Naive thymus-derived CD4-positive, alpha-beta T cell (primary cell): ENCODE results near the gene TMEM116. TPM values are rescaled to one million over a fixed set of nuclear protein-coding genes. Genes with fewer than 3 reads are reported as not detected.
"Not testable (repeated sequence)": the region's sequence is repeated elsewhere in the genome, so short reads cannot be mapped to it uniquely, and the experiment has no call there.

ENCODE experiments used
- ATAC-seq: fragments of 150-1000 bp; cut with Tn5 transposase; 2 replicates; pipeline ENCODE4 v1.10.0; 2021; ENCODE audit warnings: mild to moderate bottlenecking, moderate library complexity
- CTCF ChIA-PET: fragments of 350-600 bp; sonication (Branson Sonifier 250); formaldehyde crosslinking; loops from one replicate; lab custom pipeline; 2021; ENCODE audit warnings: antibody characterized with exemption; lab: Charles Lee
- POLR2A ChIA-PET: fragments of 350-600 bp; sonication (Branson Sonifier 250); formaldehyde crosslinking; loops from one replicate; lab custom pipeline; 2021; ENCODE audit warnings: antibody characterized with exemption, inconsistent platforms; lab: Charles Lee
- DNase-seq, 9 donors: peaks; one replicate each; pipeline versions ENCODE4 v3.0.0 to v3.0.0-alpha.2; 2020 to 2022; ENCODE audit warnings: mixed read lengths in 1 of 9
- H3K27ac ChIP-seq: one replicate; pipeline ENCODE4 v1.7.0; 2013; ENCODE audit warnings: mild to moderate bottlenecking, low read depth, low read length, moderate library complexity
- H3K27me3 ChIP-seq, 2 donors: one replicate each; pipeline ENCODE4 v1.7.0; 2013; ENCODE audit warnings: low read length in 2 of 2, mild to moderate bottlenecking in 2 of 2, moderate library complexity in 2 of 2; ENCODE audit not compliant: control insufficient read depth in 2 of 2, insufficient read depth in 2 of 2
- H3K36me3 ChIP-seq, 3 experiments: 1 replicate in 2 of 3; 2 replicates in 1 of 3; pipeline ENCODE4 v1.7.0; 2013; ENCODE audit warnings: low read length in 3 of 3, mild to moderate bottlenecking in 3 of 3, moderate library complexity in 1 of 3; ENCODE audit not compliant: insufficient read depth in 3 of 3, control insufficient read depth in 2 of 3
- H3K4me1 ChIP-seq, 2 donors: one replicate each; pipeline ENCODE4 v1.7.0; 2013; ENCODE audit warnings: low read length in 2 of 2, mild to moderate bottlenecking in 2 of 2, moderate library complexity in 1 of 2; ENCODE audit not compliant: control insufficient read depth in 2 of 2, insufficient read depth in 2 of 2
- H3K4me3 ChIP-seq: 2 replicates; pipeline ENCODE4 v1.7.0; 2013; ENCODE audit warnings: mild to moderate bottlenecking, low read length
- H3K9me3 ChIP-seq, 3 experiments: 1 replicate in 2 of 3; 2 replicates in 1 of 3; pipeline ENCODE4 v1.7.0; 2013; ENCODE audit warnings: low read length in 3 of 3; ENCODE audit not compliant: control insufficient read depth in 2 of 3
- H3K27ac Mint-ChIP-seq, 9 donors: one replicate each; pipeline ENCODE4 v1.8.0; 2020 to 2022; ENCODE audit warnings: mixed read lengths in 9 of 9, mild to moderate bottlenecking in 8 of 9, moderate library complexity in 5 of 9, inconsistent platforms in 2 of 9
- H3K27me3 Mint-ChIP-seq, 5 donors: one replicate each; pipeline ENCODE4 v1.8.0; 2021 to 2022; ENCODE audit warnings: mixed read lengths in 5 of 5, mild to moderate bottlenecking in 1 of 5
- H3K36me3 Mint-ChIP-seq, 5 donors: one replicate each; pipeline ENCODE4 v1.8.0; 2020 to 2022; ENCODE audit warnings: mixed read lengths in 5 of 5, mild to moderate bottlenecking in 3 of 5, inconsistent platforms in 1 of 5
- H3K4me1 Mint-ChIP-seq, 7 donors: one replicate each; pipeline ENCODE4 v1.8.0; 2020 to 2022; ENCODE audit warnings: mixed read lengths in 7 of 7, mild to moderate bottlenecking in 3 of 7, inconsistent platforms in 1 of 7
- H3K4me3 Mint-ChIP-seq, 10 donors: one replicate each; pipeline ENCODE4 v1.8.0; 2020 to 2022; ENCODE audit warnings: mild to moderate bottlenecking in 10 of 10, mixed read lengths in 10 of 10, moderate library complexity in 6 of 10, inconsistent platforms in 2 of 10
- H3K9me3 Mint-ChIP-seq, 11 donors: one replicate each; pipeline ENCODE4 v1.8.0; 2020 to 2022; ENCODE audit warnings: mixed read lengths in 11 of 11, mild to moderate bottlenecking in 4 of 11, inconsistent platforms in 1 of 11, moderate library complexity in 1 of 11
- intact Hi-C, 2 donors: fragments of 100-400 bp; cut with micrococcal nuclease; formaldehyde crosslinking; loops; one replicate each; pipeline ENCODE4 v1.15.1; 2023
- polyA plus RNA-seq, 2 donors: library from polyadenylated mRNA; unstranded; fragments of 300-500 nt; fragmentation: Illumina TruSeq; gene quantifications; one replicate each; pipeline ENCODE4 v1.2.3, GENCODE V29; 2021
- total RNA-seq, 6 experiments: library from RNA in 5 of 6; stranded (reverse) in 5 of 6; gene quantifications; 1 replicate in 5 of 6; 2 replicates in 1 of 6; pipeline ENCODE4 v1.2.3 and lab custom pipeline; 2021 to 2026

TMEM116 gene
- total and polyA plus RNA-seq, 7 experiments from 2014 or later: 8.7 to 29.3 (median 20.1) TPM

DNA sequence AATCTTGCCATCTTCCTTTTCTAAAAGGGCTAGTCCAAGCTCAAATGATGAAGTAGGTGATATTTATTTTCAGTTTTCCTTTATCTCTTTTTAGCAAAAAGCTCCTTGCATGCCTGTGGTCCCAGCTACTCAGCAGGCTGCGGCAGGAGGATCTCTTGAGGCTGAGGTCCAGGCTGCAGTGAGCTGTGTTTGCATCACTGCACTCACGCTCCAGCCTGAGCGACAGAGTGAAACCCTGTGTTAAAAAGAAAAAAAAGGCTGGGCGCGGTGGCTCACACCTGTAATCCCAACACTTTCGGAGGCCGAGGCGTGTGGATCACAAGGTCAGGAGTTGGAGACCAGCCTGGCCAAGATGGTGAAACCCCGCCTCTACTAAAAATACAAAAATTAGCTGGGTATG lies 5.0 kb downstream of the TMEM116 start:
- H3K27ac Mint-ChIP-seq: peak overlapping the region in 6 of 9 donors; percentile 14 to 63 (median 51)
- Histone ChIP-seq H3K4me3 (no peak overlapping the region), H3K4me1 (peaks cover 13 to 24% of the 10 kb centered on the region in 2 donors), H3K27me3 (no peaks in the 10 kb centered on the region), H3K36me3 (no peaks in the 10 kb centered on the region), H3K27ac (no peak overlapping the region), H3K9me3 (no peaks in the 10 kb centered on the region)
- H3K4me3 Mint-ChIP-seq: no peak overlapping the region
- ChIA-PET POLR2A (interaction anchor here (1.1 kb wide), 2 partner anchors 10 to 14 kb away, joined by 5 to 6 read pairs; no protein-coding TSS in a partner anchor), CTCF (no interaction called here)
- peaks cover 5 to 25% (median 16%) of the 10 kb centered on the region in 5 donors for H3K36me3 Mint-ChIP-seq
- no peaks in the 10 kb centered on the region for H3K27me3 Mint-ChIP-seq
- peaks cover 0 to 10% (median 0%) of the 10 kb centered on the region in 11 donors for H3K9me3 Mint-ChIP-seq
- H3K4me1 Mint-ChIP-seq: peaks cover 30 to 68% (median 51%) of the 10 kb centered on the region in 7 donors
- DNase-seq (no peak), ATAC-seq (no peak)
- intact Hi-C loops: no loop called here

- Mint-ChIP-seq H3K4me1 (peaks cover 29 to 70% (median 57%) of the 10 kb centered on the region in 7 donors), H3K27me3 (no peaks in the 10 kb centered on the region)
- no peaks in the 10 kb centered on the region for H3K27me3 ChIP-seq
Measured at GRCh38 chr12:112005419-112006395, 7.3 kb downstream of the TMEM116 start.

DNA sequence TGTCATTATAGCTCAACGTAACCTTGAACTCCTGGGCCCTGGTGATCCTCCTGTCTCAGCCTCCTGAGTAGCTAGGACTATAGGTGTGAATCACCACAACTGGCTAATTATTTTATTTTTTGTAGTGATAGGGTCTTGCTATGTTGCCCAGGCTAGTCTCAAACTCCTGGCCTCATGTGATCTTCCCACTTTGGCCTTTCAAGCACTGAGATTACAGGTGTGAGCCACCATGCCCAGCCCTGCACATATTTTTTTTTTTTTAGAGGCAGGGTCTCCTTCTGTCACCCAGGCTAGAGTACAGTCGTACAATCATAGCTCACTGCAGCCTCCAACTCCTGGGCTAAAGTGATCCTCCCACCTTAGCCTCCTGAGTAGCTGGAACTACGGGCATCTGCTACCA lies 8.9 kb downstream of the TMEM116 start:
- H3K9me3 ChIP-seq: no peaks in the 10 kb centered on the region
- H3K9me3 Mint-ChIP-seq: no peaks in the 10 kb centered on the region

More at GRCh38 chr12:112005419-112006395, 7.3 kb downstream of the TMEM116 start:
- intact Hi-C loops: no loop called here
- Histone ChIP-seq H3K27ac (peak overlapping the region; percentile 50), H3K36me3 (no peaks in the 10 kb centered on the region), H3K9me3 (no peaks in the 10 kb centered on the region), H3K4me1 (peaks cover 21 to 23% of the 10 kb centered on the region in 2 donors), H3K4me3 (no peak overlapping the region)
- H3K9me3 Mint-ChIP-seq: peaks cover 0 to 3% (median 0%) of the 10 kb centered on the region in 11 donors
- POLR2A ChIA-PET: interaction anchor here (1.4 to 14.9 kb wide), 3 partner anchors 9 to 13 kb away, joined by 3 to 285 read pairs (median 5); partner anchors contain the start of genes ERP29 and TMEM116
- H3K27ac Mint-ChIP-seq: peak overlapping the region in 8 of 9 donors; percentile 21 to 97 (median 71)
- H3K36me3 Mint-ChIP-seq: peaks cover 5 to 23% (median 7%) of the 10 kb centered on the region in 5 donors
- CTCF ChIA-PET: no interaction called here
- no peak overlapping the region for H3K4me3 Mint-ChIP-seq
- DNase-seq (no peak), ATAC-seq (no peak)

DNA sequence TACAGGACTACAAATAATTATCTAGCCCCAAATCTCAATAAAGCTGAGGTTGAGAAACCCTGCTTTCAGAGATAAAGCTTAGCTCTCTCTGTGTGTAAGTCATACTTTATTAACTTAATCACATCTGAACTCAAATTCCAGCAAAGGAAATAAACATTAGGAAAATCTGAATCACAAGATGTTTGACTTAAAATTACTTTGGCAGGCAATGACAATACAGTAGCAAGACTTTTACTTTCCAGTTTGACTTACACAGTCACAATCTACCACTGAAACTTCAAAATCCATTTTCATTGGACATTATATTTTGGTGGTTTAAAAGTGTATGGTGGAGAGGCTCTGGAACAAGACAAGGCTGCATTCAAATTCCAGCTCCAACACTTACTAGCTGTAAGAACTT lies 11.4 kb downstream of the TMEM116 start:
- H3K9me3 ChIP-seq: no peaks in the 10 kb centered on the region
- peak overlapping the region; percentile 49 for H3K4me3 ChIP-seq
- intact Hi-C loops: no loop called here
- Mint-ChIP-seq H3K4me3 (peak overlapping the region; percentile 37 to 91 (median 83)), H3K27ac (peak overlapping the region; percentile 72 to 97 (median 92)), H3K9me3 (no peaks in the 10 kb centered on the region), H3K36me3 (peaks cover 0 to 27% (median 5%) of the 10 kb centered on the region in 5 donors), H3K4me1 (peaks cover 45 to 88% (median 80%) of the 10 kb centered on the region in 7 donors), H3K27me3 (no peaks in the 10 kb centered on the region)
- peak overlapping the region; percentile 62 for H3K27ac ChIP-seq
- DNase-seq (no peak), ATAC-seq (no peak)
- H3K4me1 ChIP-seq: peaks cover 38 to 46% of the 10 kb centered on the region in 2 donors
- ChIA-PET CTCF (interaction anchor here (1.0 to 2.6 kb wide), 5 partner anchors 8 to 11 kb away, joined by 3 to 8 read pairs (median 5); partner anchors contain the start of genes ERP29 and TMEM116), POLR2A (interaction anchor here (0.9 to 14.9 kb wide), 5 partner anchors 7 to 27 kb away, joined by 3 to 285 read pairs (median 15); partner anchors contain the start of genes ERP29 and TMEM116)
- no peaks in the 10 kb centered on the region for H3K27me3 ChIP-seq
- no peaks in the 10 kb centered on the region for H3K36me3 ChIP-seq

More for the DNA sequence above, 8.9 kb downstream of the TMEM116 start:
- no peak for DNase-seq
- H3K27ac ChIP-seq: no peak overlapping the region
- Mint-ChIP-seq H3K36me3 (peaks cover 0 to 24% (median 5%) of the 10 kb centered on the region in 5 donors), H3K27ac (peak overlapping the region in 7 of 9 donors; percentile 36 to 97 (median 71)), H3K4me1 (peaks cover 33 to 76% (median 62%) of the 10 kb centered on the region in 7 donors), H3K4me3 (no peak overlapping the region), H3K27me3 (no peaks in the 10 kb centered on the region)
- CTCF ChIA-PET: interaction anchor here (0.6 to 2.6 kb wide), 4 partner anchors 8 to 14 kb away, joined by 3 to 8 read pairs (median 6); no protein-coding TSS in a partner anchor
- peaks cover 20 to 27% of the 10 kb centered on the region in 2 donors for H3K4me1 ChIP-seq
- POLR2A ChIA-PET: interaction anchor here (0.8 to 14.9 kb wide), 4 partner anchors 10 to 63 kb away, joined by 3 to 285 read pairs (median 28); partner anchors contain the start of genes ERP29 and TMEM116
- no peaks in the 10 kb centered on the region for H3K27me3 ChIP-seq
- no peak for ATAC-seq
- intact Hi-C loops: no loop called here
- H3K36me3 ChIP-seq: no peaks in the 10 kb centered on the region
- no peak overlapping the region for H3K4me3 ChIP-seq

DNA sequence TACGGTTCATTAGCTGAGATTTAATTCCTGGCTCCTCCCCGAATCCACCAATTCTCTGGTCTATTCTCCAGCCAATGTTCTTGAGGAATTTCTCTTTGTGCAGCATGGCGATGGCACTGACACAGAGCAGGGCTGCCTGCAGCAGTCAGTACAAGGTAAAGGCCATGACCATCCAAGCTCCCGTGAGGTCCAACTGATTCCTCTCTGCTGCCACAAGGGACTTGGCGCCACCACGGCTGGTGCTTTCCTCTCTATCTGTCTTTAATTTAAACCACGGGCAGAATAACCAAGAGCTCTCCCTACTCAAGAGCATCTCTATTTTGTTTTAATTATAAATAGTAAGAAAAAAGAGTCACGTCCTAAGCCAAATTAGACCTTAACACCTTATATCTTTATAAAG lies 12.1 kb downstream of the TMEM116 start:
- DNase-seq (no peak), ATAC-seq (peak; percentile 34)
- Histone ChIP-seq H3K4me3 (peak overlapping the region; percentile 49), H3K9me3 (no peaks in the 10 kb centered on the region), H3K27me3 (no peaks in the 10 kb centered on the region), H3K4me1 (peaks cover 46 to 50% of the 10 kb centered on the region in 2 donors), H3K36me3 (no peaks in the 10 kb centered on the region), H3K27ac (peak overlapping the region; percentile 62)
- Mint-ChIP-seq H3K9me3 (no peaks in the 10 kb centered on the region), H3K36me3 (peaks cover 0 to 31% (median 5%) of the 10 kb centered on the region in 5 donors), H3K4me3 (peak overlapping the region; percentile 37 to 91 (median 82)), H3K4me1 (peaks cover 43 to 88% (median 80%) of the 10 kb centered on the region in 7 donors), H3K27me3 (no peaks in the 10 kb centered on the region), H3K27ac (peak overlapping the region; percentile 26 to 97 (median 92))
- ChIA-PET POLR2A (interaction anchor here (0.6 to 14.9 kb wide), 5 partner anchors 9 to 450 kb away, joined by 3 to 285 read pairs (median 4); partner anchors contain the start of genes ERP29 and TMEM116), CTCF (interaction anchor here (1.0 to 1.8 kb wide), 4 partner anchors 9 to 12 kb away, joined by 3 to 6 read pairs (median 5); partner anchors contain the start of genes ERP29 and TMEM116)
- intact Hi-C loops: no loop called here

DNA sequence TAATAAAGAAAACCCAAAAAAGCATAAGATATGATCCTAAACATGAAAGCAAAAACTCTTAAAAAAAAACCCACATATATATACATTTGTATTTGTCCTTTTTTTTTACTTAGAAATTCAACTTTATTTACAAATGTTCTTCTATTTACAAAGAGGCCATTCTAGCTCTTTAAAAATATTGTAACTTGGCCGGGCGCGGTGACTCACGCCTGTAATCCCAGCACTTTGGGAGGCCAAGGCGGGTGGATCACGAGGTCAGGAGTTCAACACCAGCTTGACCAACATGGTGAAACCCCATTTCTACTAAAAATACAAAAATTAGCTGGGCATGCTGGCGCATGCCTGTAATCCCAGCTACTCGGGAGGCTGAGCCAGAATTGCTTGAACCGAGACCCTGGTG lies 13.8 kb downstream of the TMEM116 start:
- Mint-ChIP-seq H3K27ac (peak overlapping the region in 7 of 9 donors; percentile 53 to 97 (median 83)), H3K36me3 (peaks cover 0 to 35% (median 5%) of the 10 kb centered on the region in 5 donors), H3K4me1 (peaks cover 48 to 90% (median 80%) of the 10 kb centered on the region in 7 donors), H3K4me3 (peak overlapping the region in 6 of 10 donors; percentile 5 to 58 (median 26))
- peaks cover 57 to 60% of the 10 kb centered on the region in 2 donors for H3K4me1 ChIP-seq
- ChIA-PET CTCF (interaction anchor here (1.1 kb wide), 1 partner anchor 27 kb away, joined by 3 read pairs; no protein-coding TSS in a partner anchor), POLR2A (interaction anchor here (1.8 to 14.9 kb wide), 2 partner anchors 11 to 15 kb away, joined by 7 to 285 read pairs; partner anchors contain the start of genes ERP29 and TMEM116)
- H3K4me3 ChIP-seq, H3K9me3 Mint-ChIP-seq, ATAC-seq, intact Hi-C loops, H3K27me3 Mint-ChIP-seq, H3K9me3 ChIP-seq, H3K36me3 ChIP-seq, H3K27ac ChIP-seq, DNase-seq, H3K27me3 ChIP-seq: not testable (repeated sequence)
